HEK293T (cell line): Measurements from ENCODE around the gene LRIG1.

Source experiments
- CTCF ChIA-PET: fragments of 350-600 bp; formaldehyde crosslinking; extraction: SDS; loops from one replicate; lab custom pipeline; 2021; ENCODE audit warnings: antibody characterized with exemption, inconsistent platforms; lab: Yijun Ruan, JAX
- POLR2A ChIA-PET: fragments of 350-600 bp; formaldehyde crosslinking; extraction: SDS; loops from one replicate; lab custom pipeline; 2020; ENCODE audit warnings: antibody characterized with exemption, inconsistent platforms; lab: Yijun Ruan, JAX
- DNase-seq: peaks from one replicate; pipeline ENCODE4 v3.0.0; 2012; ENCODE audit warnings: mixed read lengths; ENCODE audit errors: extremely low spot score
- ARNT ChIP-seq: fragments of 450-650 bp; IDR thresholded peaks from 2 replicates; pipeline ENCODE4 v1.6.1; 2017; ENCODE audit warnings: mild to moderate bottlenecking
- BHLHE40 ChIP-seq: fragments of 450-650 bp; IDR thresholded peaks from 2 replicates; pipeline ENCODE4 v1.6.1; 2016; ENCODE audit warnings: mild to moderate bottlenecking, moderate library complexity, borderline replicate concordance
- CTBP1 ChIP-seq: fragments of 450-650 bp; IDR thresholded peaks from 2 replicates; pipeline ENCODE4 v1.6.1; 2016; ENCODE audit warnings: borderline replicate concordance
- ELF4 ChIP-seq: fragments of 450-650 bp; IDR thresholded peaks from 2 replicates; pipeline ENCODE4 v1.6.1; 2017; ENCODE audit warnings: antibody characterized with exemption
- FOXA1 ChIP-seq: fragments of 450-650 bp; IDR thresholded peaks from 2 replicates; pipeline ENCODE4 v1.6.1; 2016; ENCODE audit warnings: mild to moderate bottlenecking
- FOXK2 ChIP-seq: fragments of 450-650 bp; IDR thresholded peaks from 2 replicates; pipeline ENCODE4 v1.6.1; 2016; ENCODE audit warnings: mild to moderate bottlenecking
- FOXM1 ChIP-seq: fragments of 450-650 bp; IDR thresholded peaks from 2 replicates; pipeline ENCODE4 v1.6.1; 2017; ENCODE audit warnings: mild to moderate bottlenecking, borderline replicate concordance
- HDGF ChIP-seq: fragments of 450-650 bp; IDR thresholded peaks from 2 replicates; pipeline ENCODE4 v1.6.1; 2017; ENCODE audit warnings: antibody characterized with exemption, borderline replicate concordance
- L3MBTL2 ChIP-seq: fragments of 450-650 bp; conservative IDR thresholded peaks from 2 replicates; pipeline ENCODE4 v1.6.1; 2016; ENCODE audit warnings: mild to moderate bottlenecking
- LEF1 ChIP-seq: fragments of 450-650 bp; IDR thresholded peaks from 2 replicates; pipeline ENCODE4 v1.6.1; 2017; ENCODE audit warnings: mild to moderate bottlenecking, borderline replicate concordance
- NFRKB ChIP-seq: fragments of 450-650 bp; IDR thresholded peaks from 2 replicates; pipeline ENCODE4 v1.6.1; 2016; ENCODE audit warnings: mild to moderate bottlenecking, moderate library complexity
- PKNOX1 ChIP-seq: fragments of 450-650 bp; IDR thresholded peaks from 2 replicates; pipeline ENCODE4 v1.6.1; 2016
- SP1 ChIP-seq: fragments of 450-650 bp; IDR thresholded peaks from 2 replicates; pipeline ENCODE4 v1.6.1; 2017
- SUZ12 ChIP-seq: fragments of 450-650 bp; IDR thresholded peaks from 2 replicates; pipeline ENCODE4 v1.6.1; 2016; ENCODE audit warnings: mild to moderate bottlenecking
- TARDBP ChIP-seq: fragments of 450-650 bp; IDR thresholded peaks from 2 replicates; pipeline ENCODE4 v1.6.1; 2016
- ZNF384 ChIP-seq: fragments of 450-650 bp; IDR thresholded peaks from 2 replicates; pipeline ENCODE4 v1.6.1; 2016

The LRIG1 gene

GRCh38 chr3:66478960-66479359, 21.9 kb downstream of the LRIG1 start:
- no peak for DNase-seq
- TF ChIP-seq LEF1 (no peak), TARDBP (no peak), FOXA1 (no peak), HDGF (no peak), FOXM1 (no peak), PKNOX1 (no peak), ZNF384 (no peak), SP1 (no peak), NFRKB (no peak), ELF4 (no peak), ARNT (no peak), FOXK2 (no peak)
- POLR2A ChIA-PET = interaction anchor here (1.3 kb wide), 1 partner anchor 19 kb away, joined by 3 read pairs; no protein-coding TSS in a partner anchor
- CTCF ChIA-PET = interaction anchor here (0.9 kb wide), 1 partner anchor 50 kb away, joined by 3 read pairs; no protein-coding TSS in a partner anchor

GRCh38 chr3:66477856-66478255, 23.0 kb downstream of the LRIG1 start:
- TF ChIP-seq L3MBTL2 (no peak), TARDBP (no peak), PKNOX1 (no peak), FOXA1 (no peak), ELF4 (no peak), NFRKB (no peak), HDGF (no peak)
- ChIA-PET CTCF (no interaction called here), POLR2A (no interaction called here)
- DNase-seq = no peak

- CTCF ChIA-PET = no interaction called here
- DNase-seq = no peak
- POLR2A ChIA-PET = interaction anchor here (1.8 kb wide), 1 partner anchor 9 kb away, joined by 4 read pairs; no protein-coding TSS in a partner anchor
- TF ChIP-seq BHLHE40 (no peak), L3MBTL2 (no peak), FOXM1 (no peak), SUZ12 (no peak), SP1 (no peak), ELF4 (no peak), FOXA1 (no peak), PKNOX1 (no peak), CTBP1 (no peak), LEF1 (no peak), FOXK2 (no peak), NFRKB (no peak), TARDBP (no peak), ZNF384 (no peak), ARNT (no peak), HDGF (no peak)
These were observed 23.9 kb downstream of the LRIG1 start for GRCh38 chr3:66476852-66477381.

- DNase-seq = no peak
- CTCF ChIA-PET = interaction anchor here (0.6 kb wide), 1 partner anchor 17 kb away, joined by 4 read pairs; no protein-coding TSS in a partner anchor
- POLR2A ChIA-PET = interaction anchor here (1.8 kb wide), 1 partner anchor 10 kb away, joined by 4 read pairs; no protein-coding TSS in a partner anchor
- no peak for TF ChIP-seq HDGF
- no peak for TF ChIP-seq L3MBTL2
- no peak for TF ChIP-seq PKNOX1
- TF ChIP-seq ZNF384 = no peak
- TF ChIP-seq FOXM1 = no peak
- TF ChIP-seq LEF1 = no peak
- TF ChIP-seq CTBP1 = no peak
- TF ChIP-seq FOXK2 = no peak
- no peak for TF ChIP-seq ELF4
- TF ChIP-seq SP1 = no peak
- TF ChIP-seq NFRKB = no peak
- TF ChIP-seq BHLHE40 = no peak
- TF ChIP-seq ARNT = no peak
- TF ChIP-seq SUZ12 = no peak
- no peak for TF ChIP-seq TARDBP
These were observed 25.3 kb downstream of the LRIG1 start for GRCh38 chr3:66475386-66476020.

- ChIA-PET CTCF (interaction anchor here (0.6 kb wide), 1 partner anchor 187 kb away, joined by 3 read pairs; no protein-coding TSS in a partner anchor), POLR2A (no interaction called here)
- DNase-seq = no peak
- TF ChIP-seq CTBP1 (peak; percentile 61; the same call in 1 of the 2 replicates), SUZ12 (no peak)
These were observed 27.1 kb downstream of the LRIG1 start for GRCh38 chr3:66473692-66474091.

GRCh38 chr3:66473181-66473580, 27.6 kb downstream of the LRIG1 start:
- ChIA-PET POLR2A (no interaction called here), CTCF (interaction anchor here (0.6 kb wide), 1 partner anchor 332 kb away, joined by 3 read pairs; no protein-coding TSS in a partner anchor)
- no peak for TF ChIP-seq BHLHE40
- no peak for TF ChIP-seq ARNT
- TF ChIP-seq SUZ12 = no peak
- no peak for TF ChIP-seq LEF1
- TF ChIP-seq HDGF = no peak
- TF ChIP-seq L3MBTL2 = no peak
- TF ChIP-seq TARDBP = no peak
- no peak for TF ChIP-seq FOXA1
- TF ChIP-seq SP1 = no peak
- TF ChIP-seq FOXK2 = no peak
- TF ChIP-seq ZNF384 = no peak
- no peak for TF ChIP-seq PKNOX1
- no peak for TF ChIP-seq ELF4
- no peak for DNase-seq
